GM12878 (cell line): ENCODE results near the gene DNAJC5. TPM values are rescaled to one million over a fixed set of nuclear protein-coding genes. Genes with fewer than 3 reads are reported as not detected.
A peak's percentile ranks its signal among the peaks of the same experiment; 100 is the strongest.

Source experiments
- ATAC-seq: fragments of 200-7000 bp; cut with Tn5 transposase; 3 replicates; pipeline ENCODE4 v1.9.1; 2020; ENCODE audit warnings: mild to moderate bottlenecking, moderate library complexity
- BruUV-seq: library from RNA; stranded (reverse); fragments of 400-500 nt; replicated peaks from 2 replicates; lab custom pipeline; 2021; lab: Mats Ljungman, UMichigan
- CTCF ChIA-PET: fragments of 300-600 bp; sonication (Branson Sonifier 250); formaldehyde crosslinking; extraction: SDS; loops from one replicate; lab custom pipeline; 2021; ENCODE audit warnings: inconsistent platforms; lab: Yijun Ruan, JAX
- POLR2A ChIA-PET: fragments of 350-600 bp; formaldehyde crosslinking; extraction: SDS; loops from one replicate; lab custom pipeline; 2021; ENCODE audit warnings: inconsistent platforms; lab: Charles Lee
- RAD21 ChIA-PET: fragments of 300-600 bp; sonication (Branson Sonifier 250); formaldehyde crosslinking; loops from one replicate; lab custom pipeline; 2023; ENCODE audit warnings: antibody characterized with exemption; ENCODE audit not compliant: unreplicated experiment; lab: Charles Lee
- SMC1A ChIA-PET: fragments of 300-600 bp; sonication (Branson Sonifier 250); formaldehyde crosslinking; loops from one replicate; lab custom pipeline; 2023; ENCODE audit not compliant: unreplicated experiment, uncharacterized antibody; lab: Charles Lee
- DNase-seq: peaks from one replicate; pipeline ENCODE4 v3.0.0-alpha.2; 2011; ENCODE audit warnings: low read depth, low spot score
- FAIRE-seq: peaks from 3 replicates; lab custom pipeline; 2011; peaks lifted over from hg19 to GRCh38; lab: Jason Lieb, UNC
- H2AFZ ChIP-seq: 2 replicates; pipeline ENCODE4 v1.6.0; 2011; ENCODE audit warnings: low read depth, low read length, control low read depth; ENCODE audit not compliant: control insufficient read depth
- H3K27ac ChIP-seq: 2 replicates; pipeline ENCODE4 v1.5.1; 2011; ENCODE audit warnings: control low read depth; ENCODE audit not compliant: control insufficient read depth, insufficient read depth
- H3K27me3 ChIP-seq, 2 experiments: replicated peaks in 1 of 2; 2 replicates each; pipeline versions ENCODE4 v1.6.0 to v1.6.1; 2011; ENCODE audit warnings: low read length in 1 of 2; ENCODE audit not compliant: control insufficient read depth in 2 of 2, insufficient read depth in 2 of 2
- H3K36me3 ChIP-seq, 2 experiments: 2 replicates each; pipeline ENCODE4 v1.5.1; 2011; ENCODE audit warnings: low read length in 1 of 2; ENCODE audit not compliant: control insufficient read depth in 2 of 2, insufficient read depth in 2 of 2
- H3K4me1 ChIP-seq: 2 replicates; pipeline ENCODE4 v1.6.1; 2011; ENCODE audit warnings: mild to moderate bottlenecking, low read length, moderate library complexity, mixed read lengths; ENCODE audit not compliant: control insufficient read depth, insufficient read depth
- H3K4me2 ChIP-seq: 2 replicates; pipeline ENCODE4 v1.6.0; 2011; ENCODE audit warnings: control low read depth; ENCODE audit not compliant: control insufficient read depth, insufficient read depth
- H3K4me3 ChIP-seq: fragments of 200-600 bp; sonication (generic); 2 replicates; pipeline ENCODE4 v1.5.1; 2016
- H3K79me2 ChIP-seq: 2 replicates; pipeline ENCODE4 v1.6.0; 2011; ENCODE audit warnings: low read length; ENCODE audit not compliant: control insufficient read depth, insufficient read depth
- H3K9ac ChIP-seq: 2 replicates; pipeline ENCODE4 v1.8.0; 2011; ENCODE audit warnings: low read length, control low read depth, mixed read lengths; ENCODE audit not compliant: control insufficient read depth, insufficient read depth
- H3K9me3 ChIP-seq: replicated peaks from 3 replicates; pipeline ENCODE4 v1.5.1; 2011; ENCODE audit warnings: mild to moderate bottlenecking, low read length; ENCODE audit not compliant: control insufficient read depth, insufficient read depth
- H4K20me1 ChIP-seq: 2 replicates; pipeline ENCODE4 v1.6.0; 2011; ENCODE audit not compliant: control insufficient read depth, insufficient read depth
- CREB1 ChIP-seq: IDR thresholded peaks from 2 replicates; pipeline ENCODE4 v1.6.1; 2012; ENCODE audit warnings: low read depth, mild to moderate bottlenecking, inconsistent platforms
- DPF2 ChIP-seq: fragments of 450-650 bp; IDR thresholded peaks from 2 replicates; pipeline ENCODE4 v1.6.1; 2017; ENCODE audit warnings: mild to moderate bottlenecking
- EGR1 ChIP-seq, 2 experiments: IDR thresholded peaks; 1 replicate in 1 of 2; 2 replicates in 1 of 2; pipeline ENCODE4 v1.6.1; 2011 to 2012; ENCODE audit warnings: low read depth in 2 of 2, low read length in 2 of 2, borderline replicate concordance in 1 of 2, mild to moderate bottlenecking in 1 of 2, moderate library complexity in 1 of 2
- HDAC6 ChIP-seq: fragments of 200-600 bp; sonication (generic); IDR thresholded peaks from one replicate; pipeline ENCODE4 v1.8.0; 2017; ENCODE audit warnings: antibody characterized with exemption; ENCODE audit not compliant: unreplicated experiment
- MEF2A ChIP-seq: IDR thresholded peaks from 2 replicates; pipeline ENCODE4 v1.6.1; 2011; ENCODE audit warnings: low read depth, mild to moderate bottlenecking, low read length, moderate library complexity; ENCODE audit not compliant: insufficient read depth
- PAX5 ChIP-seq: IDR thresholded peaks from 2 replicates; pipeline ENCODE4 v1.6.1; 2011; ENCODE audit warnings: low read depth, low read length, borderline replicate concordance
- PML ChIP-seq: IDR thresholded peaks from 2 replicates; pipeline ENCODE4 v1.6.1; 2012; ENCODE audit warnings: low read length, inconsistent platforms
- POLR2A ChIP-seq: IDR thresholded peaks from 2 replicates; pipeline ENCODE4 v1.6.1; 2011; ENCODE audit warnings: low read depth, mild to moderate bottlenecking, low read length
- POU2F2 ChIP-seq: IDR thresholded peaks from 3 replicates; pipeline ENCODE4 v1.6.1; 2011; ENCODE audit warnings: low read depth, mild to moderate bottlenecking, low read length, borderline replicate concordance
- RFX5 ChIP-seq: IDR thresholded peaks from 2 replicates; pipeline ENCODE4 v1.6.1; 2011; ENCODE audit warnings: low read depth, low read length, improper control_type of control experiment
- RUNX3 ChIP-seq: IDR thresholded peaks from 2 replicates; pipeline ENCODE4 v1.6.1; 2012; ENCODE audit warnings: low read length, inconsistent platforms
- SIX5 ChIP-seq: IDR thresholded peaks from 2 replicates; pipeline ENCODE4 v1.6.1; 2011; ENCODE audit warnings: mild to moderate bottlenecking, low read depth, low read length, moderate library complexity; ENCODE audit not compliant: severe bottlenecking
- SPI1 ChIP-seq: IDR thresholded peaks from 2 replicates; pipeline ENCODE4 v1.6.1; 2011; ENCODE audit warnings: low read depth, mild to moderate bottlenecking, low read length, moderate library complexity, borderline replicate concordance; ENCODE audit not compliant: insufficient read depth
- SUZ12 ChIP-seq: fragments of 200-600 bp; sonication (generic); IDR thresholded peaks from one replicate; pipeline ENCODE4 v1.6.1; 2018; ENCODE audit warnings: antibody characterized with exemption, mild to moderate bottlenecking; ENCODE audit not compliant: unreplicated experiment
- YY1 ChIP-seq: IDR thresholded peaks from 2 replicates; pipeline ENCODE4 v1.6.1; 2011; ENCODE audit warnings: low read depth, mild to moderate bottlenecking, low read length
- WGBS: methylation state at CpG from one replicate; pipeline ENCODE4 v1.1.6; 2016; ENCODE audit warnings: low lambda C conversion rate; ENCODE audit not compliant: insufficient replicate concordance, insufficient coverage; ENCODE audit errors: missing lambda C conversion rate; 5-methylcytosine and 5-hydroxymethylcytosine counted together
- in situ Hi-C: fragments of 300-500 bp; cut with MboI; formaldehyde crosslinking; loops from 9 replicates; pipeline ENCODE4 v1.14.3; 2018; ENCODE audit warnings: mixed read lengths
- intact Hi-C: fragments of 100-400 bp; cut with micrococcal nuclease; formaldehyde crosslinking; loops from one replicate; pipeline ENCODE4 v1.14.2; 2022; ENCODE audit not compliant: unreplicated experiment
- polyA plus RNA-seq, 11 experiments: library from polyadenylated mRNA; depleted of rRNA in 4 of 11; unstranded in 6 of 11; stranded (reverse) in 5 of 11; fragments of >200 nt; fragmentation: Nextera tagmentation in 4 of 11; fragmentation: Illumina TruSeq in 1 of 11; extraction: Ambion mirVana in 4 of 11; extraction: Trizol in 1 of 11; gene quantifications; 1 replicate in 1 of 11; 2 replicates in 10 of 11; pipeline versions ENCODE4 v1.2.1 to v1.2.3, GENCODE V29; 2011 to 2016; ENCODE audit warnings: inconsistent platforms in 2 of 11, missing spikeins in 2 of 11, low read depth in 1 of 11
- total RNA-seq, 4 experiments: library from RNA; depleted of rRNA in 3 of 4; stranded (reverse); fragments of >200 nt in 3 of 4; fragmentation: Illumina TruSeq in 1 of 4; extraction: Trizol in 1 of 4; gene quantifications; 2 replicates each; pipeline versions ENCODE4 v1.2.1 to v1.2.3, GENCODE V29; 2013 to 2021
- TF ChIP-seq, protein P1 (sequence below): fragments of 450-650 bp; formaldehyde crosslinking; IDR thresholded peaks from 2 replicates; pipeline ENCODE4 v1.5.0; 2022; ENCODE audit warnings: mild to moderate bottlenecking, missing genetic modification characterization
- TF ChIP-seq, protein P2 (sequence below), 3 experiments: IDR thresholded peaks in 2 of 3; conservative IDR thresholded peaks in 1 of 3; 2 replicates each; pipeline ENCODE4 v1.5.1; 2011; ENCODE audit warnings: low read depth in 3 of 3, low read length in 3 of 3, mild to moderate bottlenecking in 3 of 3, control low read depth in 2 of 3, moderate library complexity in 2 of 3, inconsistent platforms in 1 of 3, mixed read lengths in 1 of 3; ENCODE audit not compliant: control insufficient read depth in 2 of 3, insufficient read depth in 1 of 3; ENCODE audit errors: extremely low read depth in 1 of 3

Gene DNAJC5
- total and polyA plus RNA-seq, 10 of the 15 experiments (the other 5 are each of a cell fraction or from before 2014, with no cell fraction given): 0.69 to 36.8 (median 17.0) TPM

- in situ Hi-C loops: no loop called here
- Histone ChIP-seq H3K4me3 (peak within 1 kb of the TSS; percentile 96), H3K9me3 (no peaks in the 10 kb centered on the region), H3K79me2 (peaks cover 64% of the 10 kb centered on the region), H2AFZ (peak within 1 kb of the TSS; percentile 5; the same call in 1 of the 2 replicates), H3K27ac (peak within 1 kb of the TSS; percentile 92), H4K20me1 (no peaks in the 10 kb centered on the region), H3K9ac (peak within 1 kb of the TSS; percentile 75), H3K36me3 (peaks cover 3 to 10% of the 10 kb centered on the region in 2 experiments), H3K27me3 (no peaks in the 10 kb centered on the region), H3K4me2 (peak within 1 kb of the TSS; percentile 79), H3K4me1 (peaks cover 23% of the 10 kb centered on the region)
- intact Hi-C loops: loop anchor here (1.0 to 5.0 kb wide), 3 partner anchors 30 to 76 kb away; no protein-coding TSS in a partner anchor
- CTCF ChIA-PET: interaction anchor here (0.7 to 3.2 kb wide), 24 partner anchors 9 to 444 kb away, joined by 3 to 67 read pairs (median 5); partner anchors contain the start of genes C20orf204, HELZ2, OPRL1 and PTK6
- POLR2A ChIA-PET: interaction anchor here (0.6 to 4.1 kb wide), 13 partner anchors 22 to 117 kb away, joined by 3 to 63 read pairs (median 6); partner anchors contain the start of genes C20orf204, OPRL1, RGS19 and UCKL1
- DNase-seq: peak; percentile 83
- SMC1A ChIA-PET: interaction anchor here (0.6 to 4.1 kb wide), 14 partner anchors 22 to 444 kb away, joined by 3 to 52 read pairs (median 4); partner anchors contain the start of genes C20orf204, PTK6 and UCKL1
- peak; percentile 68 for ATAC-seq
- RAD21 ChIA-PET: interaction anchor here (0.6 to 4.4 kb wide), 14 partner anchors 22 to 443 kb away, joined by 3 to 92 read pairs (median 6); partner anchors contain the start of genes ARFRP1, C20orf204, PTK6 and UCKL1
- WGBS: under 1% methylated on average over 58 of the region's 75 CpGs
- BruUV-seq: no TSS peak
- FAIRE-seq: peak; percentile 95
- TF ChIP-seq YY1 (peak; percentile 78), DPF2 (peak; percentile 45; the same call in 1 of the 2 replicates), RUNX3 (no peak), POU2F2 (peak; percentile 6; the same call in 1 of the 3 replicates), HDAC6 (no peak), SPI1 (peak; percentile 60; the same call in 1 of the 2 replicates), CREB1 (no peak), PAX5 (peak; percentile 44; the same call in 1 of the 2 replicates), EGR1 (IDR thresholded peaks at IDR 0.05; ENCODE audit: borderline replicate concordance in 1 of 2, low read depth in 2 of 2, low read length in 2 of 2) (no peak), SUZ12 (no peak), POLR2A (peak; percentile 89), SIX5 (peak; percentile 62), PML (no peak), RFX5 (peak; percentile 62; the same call in 1 of the 2 replicates), MEF2A (0 out of 2 replicates have a peak, but pooled peaks have one; percentile 22)
- TF ChIP-seq, protein P1, sequence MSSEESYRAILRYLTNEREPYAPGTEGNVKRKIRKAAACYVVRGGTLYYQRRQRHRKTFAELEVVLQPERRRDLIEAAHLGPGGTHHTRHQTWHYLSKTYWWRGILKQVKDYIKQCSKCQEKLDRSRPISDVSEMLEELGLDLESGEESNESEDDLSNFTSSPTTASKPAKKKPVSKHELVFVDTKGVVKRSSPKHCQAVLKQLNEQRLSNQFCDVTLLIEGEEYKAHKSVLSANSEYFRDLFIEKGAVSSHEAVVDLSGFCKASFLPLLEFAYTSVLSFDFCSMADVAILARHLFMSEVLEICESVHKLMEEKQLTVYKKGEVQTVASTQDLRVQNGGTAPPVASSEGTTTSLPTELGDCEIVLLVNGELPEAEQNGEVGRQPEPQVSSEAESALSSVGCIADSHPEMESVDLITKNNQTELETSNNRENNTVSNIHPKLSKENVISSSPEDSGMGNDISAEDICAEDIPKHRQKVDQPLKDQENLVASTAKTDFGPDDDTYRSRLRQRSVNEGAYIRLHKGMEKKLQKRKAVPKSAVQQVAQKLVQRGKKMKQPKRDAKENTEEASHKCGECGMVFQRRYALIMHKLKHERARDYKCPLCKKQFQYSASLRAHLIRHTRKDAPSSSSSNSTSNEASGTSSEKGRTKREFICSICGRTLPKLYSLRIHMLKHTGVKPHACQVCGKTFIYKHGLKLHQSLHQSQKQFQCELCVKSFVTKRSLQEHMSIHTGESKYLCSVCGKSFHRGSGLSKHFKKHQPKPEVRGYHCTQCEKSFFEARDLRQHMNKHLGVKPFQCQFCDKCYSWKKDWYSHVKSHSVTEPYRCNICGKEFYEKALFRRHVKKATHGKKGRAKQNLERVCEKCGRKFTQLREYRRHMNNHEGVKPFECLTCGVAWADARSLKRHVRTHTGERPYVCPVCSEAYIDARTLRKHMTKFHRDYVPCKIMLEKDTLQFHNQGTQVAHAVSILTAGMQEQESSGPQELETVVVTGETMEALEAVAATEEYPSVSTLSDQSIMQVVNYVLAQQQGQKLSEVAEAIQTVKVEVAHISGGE (CRISPR knock-in tag): peak; percentile 29; the same call in 1 of the 2 replicates
- TF ChIP-seq, protein P2, sequence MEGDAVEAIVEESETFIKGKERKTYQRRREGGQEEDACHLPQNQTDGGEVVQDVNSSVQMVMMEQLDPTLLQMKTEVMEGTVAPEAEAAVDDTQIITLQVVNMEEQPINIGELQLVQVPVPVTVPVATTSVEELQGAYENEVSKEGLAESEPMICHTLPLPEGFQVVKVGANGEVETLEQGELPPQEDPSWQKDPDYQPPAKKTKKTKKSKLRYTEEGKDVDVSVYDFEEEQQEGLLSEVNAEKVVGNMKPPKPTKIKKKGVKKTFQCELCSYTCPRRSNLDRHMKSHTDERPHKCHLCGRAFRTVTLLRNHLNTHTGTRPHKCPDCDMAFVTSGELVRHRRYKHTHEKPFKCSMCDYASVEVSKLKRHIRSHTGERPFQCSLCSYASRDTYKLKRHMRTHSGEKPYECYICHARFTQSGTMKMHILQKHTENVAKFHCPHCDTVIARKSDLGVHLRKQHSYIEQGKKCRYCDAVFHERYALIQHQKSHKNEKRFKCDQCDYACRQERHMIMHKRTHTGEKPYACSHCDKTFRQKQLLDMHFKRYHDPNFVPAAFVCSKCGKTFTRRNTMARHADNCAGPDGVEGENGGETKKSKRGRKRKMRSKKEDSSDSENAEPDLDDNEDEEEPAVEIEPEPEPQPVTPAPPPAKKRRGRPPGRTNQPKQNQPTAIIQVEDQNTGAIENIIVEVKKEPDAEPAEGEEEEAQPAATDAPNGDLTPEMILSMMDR (IDR thresholded peaks at IDR 0.05 in 2 of 3, conservative IDR thresholded peaks at IDR 0.05 in 1 of 3; ENCODE audit: control insufficient read depth in 2 of 3, extremely low read depth in 1 of 3, insufficient read depth in 1 of 3, low read depth in 3 of 3, low read length in 3 of 3): peak; percentile 83 to 97 (median 88)
Observed at GRCh38 chr20:63980806-63981728, 86.1 kb downstream of the DNAJC5 start, which contains the start of gene PRPF6. Gene PRPF6 (plus strand): TSS chr20:63981132. CDS start chr20:63981246, 114 bp downstream.
